Keratinocyte (primary cell): ENCODE measurements around the gene TMEM169. TPM values are rescaled to one million over a fixed set of nuclear protein-coding genes. Genes with fewer than 3 reads are reported as not detected.

Experiments used
- DNase-seq: peaks from one replicate; pipeline ENCODE4 v3.0.0-alpha.2; 2011; ENCODE audit warnings: low read depth, missing footprints, low spot score
- FAIRE-seq: peaks from 2 replicates; lab custom pipeline; 2011; peaks lifted over from hg19 to GRCh38; lab: Jason Lieb, UNC
- H2AFZ ChIP-seq: 2 replicates; pipeline ENCODE4 v1.6.0; 2012; ENCODE audit warnings: low read length, control low read depth, inconsistent platforms; ENCODE audit not compliant: control insufficient read depth
- H3K27ac ChIP-seq: 2 replicates; pipeline ENCODE4 v1.5.1; 2011; ENCODE audit warnings: low read length; ENCODE audit not compliant: control insufficient read depth, insufficient read depth
- H3K27me3 ChIP-seq: 3 replicates; pipeline ENCODE4 v1.6.0; 2011; ENCODE audit warnings: low read length; ENCODE audit not compliant: control insufficient read depth, insufficient read depth; ENCODE audit errors: extremely low read depth
- H3K36me3 ChIP-seq, 2 experiments: 2 replicates in 1 of 2; 3 replicates in 1 of 2; pipeline ENCODE4 v1.5.1; 2011; ENCODE audit warnings: low read length in 2 of 2, mild to moderate bottlenecking in 1 of 2; ENCODE audit not compliant: control insufficient read depth in 2 of 2, insufficient read depth in 2 of 2; ENCODE audit errors: extremely low read depth in 1 of 2
- H3K4me1 ChIP-seq: 3 replicates; pipeline ENCODE4 v1.5.1; 2011; ENCODE audit warnings: low read length; ENCODE audit not compliant: control insufficient read depth, insufficient read depth; ENCODE audit errors: extremely low read depth
- H3K4me2 ChIP-seq: 3 replicates; pipeline ENCODE4 v1.6.0; 2011; ENCODE audit warnings: low read depth, low read length; ENCODE audit not compliant: control insufficient read depth, insufficient read depth; ENCODE audit errors: extremely low read depth
- H3K4me3 ChIP-seq, 3 experiments: fragments of 200-600 bp in 1 of 3; sonication (generic) in 1 of 3; 2 replicates in 2 of 3; 3 replicates in 1 of 3; pipeline ENCODE4 v1.5.1; 2011 to 2016; ENCODE audit warnings: low read length in 3 of 3, mild to moderate bottlenecking in 3 of 3, control low read depth in 2 of 3, inconsistent platforms in 1 of 3, low read depth in 1 of 3, mixed read lengths in 1 of 3, mixed run types in 1 of 3, moderate library complexity in 1 of 3; ENCODE audit not compliant: control insufficient read depth in 2 of 3, insufficient read depth in 2 of 3; ENCODE audit errors: extremely low read depth in 1 of 3
- H3K79me2 ChIP-seq: 2 replicates; pipeline ENCODE4 v1.6.0; 2012; ENCODE audit warnings: low read length; ENCODE audit not compliant: control insufficient read depth, insufficient read depth
- H3K9ac ChIP-seq: 3 replicates; pipeline ENCODE4 v1.6.0; 2011; ENCODE audit warnings: low read length; ENCODE audit not compliant: control insufficient read depth, insufficient read depth; ENCODE audit errors: extremely low read depth
- H3K9me1 ChIP-seq: 3 replicates; pipeline ENCODE4 v1.6.0; 2011; ENCODE audit warnings: low read length; ENCODE audit not compliant: control insufficient read depth, insufficient read depth; ENCODE audit errors: extremely low read depth
- H3K9me3 ChIP-seq: 2 replicates; pipeline ENCODE4 v1.5.1; 2012; ENCODE audit warnings: low read depth, low read length; ENCODE audit not compliant: control insufficient read depth
- H4K20me1 ChIP-seq: 3 replicates; pipeline ENCODE4 v1.6.0; 2011; ENCODE audit warnings: low read length; ENCODE audit not compliant: control insufficient read depth, insufficient read depth; ENCODE audit errors: extremely low read depth
- CTCF ChIP-seq, 3 experiments: IDR thresholded peaks in 1 of 3; conservative IDR thresholded peaks in 1 of 3; optimal IDR thresholded peaks in 1 of 3; 2 replicates in 2 of 3; 3 replicates in 1 of 3; pipeline versions ENCODE3 to v1.5.1; 2011; ENCODE audit warnings: low read length in 3 of 3, mild to moderate bottlenecking in 3 of 3, moderate library complexity in 2 of 3, control low read depth in 1 of 3, inconsistent platforms in 1 of 3; ENCODE audit not compliant: insufficient read depth in 2 of 3; ENCODE audit errors: extremely low read depth in 1 of 3
- EZH2 ChIP-seq: IDR thresholded peaks from one replicate; pipeline ENCODE4 v1.6.1; 2012; ENCODE audit warnings: inconsistent platforms, mild to moderate bottlenecking, low read length, moderate library complexity
- dilution Hi-C: fragments of 300-500 bp; cut with MboI; formaldehyde crosslinking; loops from one replicate; pipeline ENCODE4 v1.7.0; 2020; ENCODE audit warnings: low sequenced_read_pairs; ENCODE audit not compliant: extremely low pct_ligation_motif_present
- polyA plus RNA-seq, 5 experiments: library from polyadenylated mRNA; depleted of rRNA in 3 of 5; stranded (reverse) in 3 of 5; stranded (forward) in 1 of 5; unstranded in 1 of 5; fragments of >200 nt; gene quantifications; 1 replicate in 1 of 5; 2 replicates in 3 of 5; 3 replicates in 1 of 5; pipeline versions ENCODE4 v1.2.1 to v1.2.3, GENCODE V29; 2011 to 2012; ENCODE audit warnings: missing spikeins in 2 of 5, low read depth in 1 of 5, low replicate concordance in 1 of 5

The TMEM169 gene
- polyA plus RNA-seq, 1 donor (not counting 4 experiments of a cell fraction or from before 2014, with no cell fraction given) = not detected

GRCh38 chr2:216043949-216044348, 37.8 kb upstream of the TMEM169 start:
- DNase-seq = no peak
- Histone ChIP-seq H3K27ac (no peak overlapping the region), H3K4me3 (no peak overlapping the region), H3K9ac (no peak overlapping the region), H3K9me3 (no peaks in the 10 kb centered on the region), H3K79me2 (no peaks in the 10 kb centered on the region), H2AFZ (no peak overlapping the region), H3K9me1 (no peaks in the 10 kb centered on the region), H3K36me3 (no peaks in the 10 kb centered on the region), H3K4me2 (no peak overlapping the region), H3K27me3 (no peaks in the 10 kb centered on the region), H3K4me1 (no peaks in the 10 kb centered on the region), H4K20me1 (no peaks in the 10 kb centered on the region)
- FAIRE-seq = no peak
- no peak for TF ChIP-seq EZH2
- no peak for TF ChIP-seq CTCF (optimal IDR thresholded peaks at IDR 0.05 in 1 of 3, IDR thresholded peaks at IDR 0.05 in 1 of 3, conservative IDR thresholded peaks at IDR 0.05 in 1 of 3; ENCODE audit: extremely low read depth in 1 of 3, insufficient read depth in 2 of 3, low read length in 3 of 3)
- dilution Hi-C loops = no loop called here

GRCh38 chr2:216044883-216045486, 36.7 kb upstream of the TMEM169 start:
- dilution Hi-C loops = no loop called here
- Histone ChIP-seq H2AFZ (no peak overlapping the region), H3K36me3 (no peaks in the 10 kb centered on the region), H3K27me3 (no peaks in the 10 kb centered on the region), H3K9ac (no peak overlapping the region), H3K9me3 (no peaks in the 10 kb centered on the region), H4K20me1 (no peaks in the 10 kb centered on the region), H3K4me2 (no peak overlapping the region), H3K4me1 (no peaks in the 10 kb centered on the region), H3K4me3 (no peak overlapping the region), H3K27ac (no peak overlapping the region), H3K79me2 (no peaks in the 10 kb centered on the region), H3K9me1 (no peaks in the 10 kb centered on the region)
- DNase-seq (no peak), FAIRE-seq (no peak)
- TF ChIP-seq CTCF (optimal IDR thresholded peaks at IDR 0.05 in 1 of 3, IDR thresholded peaks at IDR 0.05 in 1 of 3, conservative IDR thresholded peaks at IDR 0.05 in 1 of 3; ENCODE audit: extremely low read depth in 1 of 3, insufficient read depth in 2 of 3, low read length in 3 of 3) (no peak), EZH2 (no peak)
